Raji (cell line): Measurements from ENCODE around the gene TMEM184A.
A peak's percentile ranks its signal among the peaks of the same experiment; 100 is the strongest.

ENCODE experiments used
- POLR2A ChIP-seq: IDR thresholded peaks from 2 replicates; pipeline ENCODE4 v1.6.1; 2011; ENCODE audit warnings: low read depth, low read length, control low read depth; ENCODE audit not compliant: insufficient read depth

TMEM184A gene

DNA sequence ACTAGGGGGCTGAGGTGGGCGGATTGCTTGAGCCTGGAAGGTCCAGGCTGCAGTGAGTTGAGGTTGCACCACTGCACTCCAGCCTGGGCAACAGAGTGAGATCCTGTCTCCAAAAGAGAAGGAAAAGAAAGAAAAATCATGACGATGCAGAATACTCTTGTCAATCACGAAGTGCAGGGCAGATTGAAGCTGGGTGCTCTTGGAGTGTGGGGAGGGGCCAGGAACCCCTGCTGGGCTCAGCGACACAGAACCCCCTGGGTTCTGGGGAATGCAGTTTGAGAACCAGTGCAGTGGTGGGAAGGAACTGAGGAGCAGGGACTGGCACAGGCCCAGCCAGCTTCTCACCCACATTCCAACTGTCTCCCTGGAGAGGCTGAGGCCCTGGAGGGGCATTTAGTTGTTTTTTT, 41.0 kb downstream of the TMEM184A start:
- TF ChIP-seq POLR2A: no peak

DNA sequence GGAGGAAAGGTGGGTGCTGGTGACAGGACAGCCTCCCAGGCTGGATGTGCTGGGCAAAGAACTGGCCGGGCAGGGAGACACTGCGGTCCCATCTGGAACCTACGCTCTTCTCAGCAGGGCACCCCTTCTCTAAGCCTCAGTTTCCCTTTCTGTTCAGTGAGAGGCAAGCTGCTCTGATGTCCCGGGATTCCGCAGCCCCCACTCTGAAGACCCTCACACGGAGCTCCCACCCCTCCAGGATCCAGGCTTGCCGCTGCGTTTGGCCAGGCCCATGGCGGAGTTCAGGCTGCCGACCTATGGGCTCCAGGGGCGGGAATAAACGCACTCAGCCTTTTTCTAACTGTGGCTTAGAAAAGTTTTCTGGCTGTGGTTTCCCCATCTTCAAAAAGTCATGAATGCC, 41.6 kb downstream of the TMEM184A start:
- no peak for TF ChIP-seq POLR2A

DNA sequence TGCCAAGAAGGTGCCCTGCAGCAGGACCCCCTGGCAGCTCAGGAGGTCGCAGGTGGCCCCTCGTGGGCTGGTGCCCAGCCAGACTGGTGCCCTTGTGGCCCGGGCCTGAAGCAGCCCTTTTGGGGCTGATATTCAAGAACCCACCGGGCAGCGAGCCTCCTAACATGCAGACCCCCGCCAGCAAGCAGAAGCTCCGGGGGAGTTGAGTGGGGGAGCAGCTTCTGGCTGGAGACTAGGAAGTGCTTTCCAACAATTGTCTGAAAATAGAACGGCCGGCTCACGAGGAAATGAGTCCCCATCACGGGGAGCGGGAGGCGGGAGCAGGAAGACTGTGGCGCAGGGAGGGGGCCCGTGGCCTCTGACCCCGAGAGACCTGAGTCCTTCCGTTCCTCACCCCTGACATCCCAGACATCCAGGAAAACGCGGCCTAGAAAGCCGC, 42.3 kb downstream of the TMEM184A start:
- TF ChIP-seq POLR2A: no peak

DNA sequence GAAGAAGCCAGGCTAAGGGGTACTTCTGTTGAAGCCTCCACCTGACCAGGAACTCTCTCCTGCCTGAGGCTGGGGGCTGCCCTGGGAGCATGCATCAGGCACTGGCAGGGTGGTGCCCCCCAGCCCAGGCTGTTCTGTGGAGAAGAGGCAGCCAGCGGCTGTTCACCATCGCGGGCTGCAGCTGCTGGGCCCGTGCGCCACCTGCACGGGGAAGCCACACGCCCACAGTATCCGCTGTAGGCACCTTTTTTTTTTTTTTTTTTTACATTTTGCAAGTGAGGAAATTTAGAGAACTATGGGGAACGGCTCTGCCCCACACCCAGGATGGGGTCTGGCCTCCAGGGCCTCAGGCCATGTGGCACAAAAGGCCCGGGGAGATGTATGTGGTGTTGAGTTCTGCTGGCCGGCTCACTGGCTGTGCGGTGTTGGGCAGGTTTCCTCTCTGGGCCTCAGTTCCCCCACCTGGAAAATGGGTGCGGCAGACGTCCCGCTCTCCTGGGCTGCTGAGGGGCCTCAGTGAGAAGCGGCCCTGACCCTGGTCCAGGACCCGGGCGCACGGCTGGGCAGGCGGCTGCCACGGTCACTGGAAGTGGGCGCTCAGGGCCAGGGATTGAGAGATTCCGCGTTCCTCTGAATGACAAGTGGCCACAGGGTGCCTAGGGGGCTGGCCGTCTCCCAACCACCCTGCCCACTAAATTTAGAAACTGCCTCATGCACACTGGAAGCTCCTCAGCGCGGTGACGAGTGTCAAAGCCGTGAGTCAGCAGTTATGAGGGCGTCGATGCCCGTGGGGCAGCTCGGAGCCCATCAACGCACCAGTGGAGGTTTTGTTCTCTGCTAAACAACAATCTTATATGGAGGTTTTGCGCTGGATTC, 43.0 kb downstream of the TMEM184A start:
- TF ChIP-seq POLR2A: no peak

DNA sequence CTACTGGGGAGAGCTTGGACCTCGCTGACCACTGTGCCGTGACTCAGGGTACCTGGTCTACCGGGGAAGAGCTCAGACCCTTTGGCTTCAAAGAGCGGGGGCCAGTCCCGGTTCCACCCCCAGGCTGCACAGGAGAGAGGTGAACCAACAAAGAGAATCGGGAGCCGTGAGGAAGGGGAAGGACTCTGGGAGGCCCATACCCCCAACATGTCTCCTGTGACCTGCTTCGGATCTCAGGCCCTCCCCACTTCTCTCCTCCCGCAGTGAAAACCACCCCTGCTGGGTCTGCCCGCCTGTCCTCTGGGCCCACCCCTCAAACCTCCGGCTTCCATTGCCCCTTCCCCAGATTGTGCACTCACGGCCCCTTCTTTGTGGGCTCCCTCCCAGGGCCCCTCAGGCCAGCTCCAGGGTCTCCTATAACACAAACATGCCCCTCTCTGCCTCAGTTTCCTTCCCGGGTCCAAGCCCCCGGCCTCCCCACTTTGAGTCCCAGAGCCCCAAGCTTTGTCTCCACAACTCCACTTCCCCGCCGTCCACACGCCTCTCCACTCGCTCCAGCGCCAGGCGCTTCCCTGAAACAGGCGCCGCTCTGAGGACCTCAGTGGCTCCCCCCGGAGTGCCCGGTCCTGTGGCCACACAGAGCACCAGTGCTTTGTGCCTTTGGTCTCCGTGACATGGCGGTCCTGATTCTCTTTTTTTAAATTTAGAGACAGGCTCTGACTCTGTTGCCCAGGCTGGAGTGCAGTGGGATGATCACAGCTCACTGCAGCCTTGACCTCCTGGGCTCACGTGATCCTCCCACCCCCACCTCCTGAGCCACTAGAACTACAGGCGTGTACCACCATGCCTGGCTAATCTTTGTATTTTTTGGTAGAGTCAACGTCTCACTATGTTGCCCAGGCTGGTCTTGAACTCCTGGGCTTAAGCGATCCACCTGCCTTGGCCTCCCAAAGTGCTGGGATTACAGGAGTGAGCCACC, 44.3 kb downstream of the TMEM184A start:
- no peak for TF ChIP-seq POLR2A

DNA sequence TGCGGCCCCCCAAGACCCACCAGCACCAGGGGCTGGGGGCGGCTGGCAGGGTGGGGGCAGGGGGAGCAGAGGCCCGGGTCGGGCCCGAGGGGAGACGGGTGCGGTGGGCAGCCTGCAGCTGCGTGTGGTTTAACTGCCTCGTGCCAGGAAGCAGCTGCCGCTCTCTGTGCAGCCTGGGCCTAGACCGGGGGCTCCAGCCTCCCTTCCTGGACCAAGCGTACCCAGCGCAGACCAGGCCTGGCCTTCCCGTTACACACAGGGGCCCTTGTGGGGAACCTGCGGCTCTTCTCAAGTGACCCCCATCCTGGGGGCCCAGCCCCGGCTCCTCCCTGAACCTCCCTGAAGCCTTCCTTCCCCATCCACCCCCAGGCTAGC, 45.2 kb downstream of the TMEM184A start:
- no peak for TF ChIP-seq POLR2A

DNA sequence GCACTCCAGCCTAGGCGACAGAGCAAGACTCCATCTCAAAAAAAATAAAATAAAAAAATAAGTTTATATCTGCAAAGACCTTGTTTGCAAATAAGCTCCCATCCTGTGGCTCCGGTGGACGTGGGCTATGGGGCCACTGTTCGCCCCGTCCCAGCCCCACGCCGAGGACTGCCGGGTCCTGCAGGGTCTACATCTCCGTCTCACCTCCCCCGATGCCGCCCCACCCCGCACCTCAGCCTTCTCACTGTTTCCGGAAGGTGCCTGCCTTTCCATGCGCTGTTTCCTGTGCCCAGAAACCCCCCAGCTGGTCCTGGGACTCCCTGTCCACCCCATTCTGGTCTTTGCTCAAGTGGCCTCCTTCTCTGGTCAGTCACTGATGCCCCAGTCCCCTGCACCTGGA, 46.8 kb downstream of the TMEM184A start:
- TF ChIP-seq POLR2A: no peak

DNA sequence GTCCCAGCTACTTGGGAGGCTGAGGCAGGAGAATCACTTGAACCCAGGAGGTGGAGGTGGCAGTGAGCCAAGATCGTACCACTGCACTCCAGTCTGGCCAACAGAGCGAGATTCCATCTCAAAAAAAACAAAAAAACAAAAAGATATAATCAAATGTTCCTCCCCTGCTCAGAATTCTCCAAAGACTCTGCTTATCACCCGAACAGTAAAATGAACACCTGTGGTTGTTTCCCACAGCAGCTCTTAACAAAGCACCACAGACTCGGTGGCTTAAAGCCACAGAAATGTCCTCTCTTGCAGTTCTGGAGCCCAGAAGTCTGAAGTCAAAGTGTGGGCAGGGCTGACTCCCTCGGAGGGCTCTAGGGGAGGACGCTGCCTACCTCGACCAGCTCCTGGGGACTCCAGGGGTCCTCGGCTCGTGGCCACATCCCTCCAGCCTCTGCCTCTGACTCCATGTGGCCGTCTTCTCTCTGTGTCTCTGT, 47.7 kb downstream of the TMEM184A start:
- no peak for TF ChIP-seq POLR2A

DNA sequence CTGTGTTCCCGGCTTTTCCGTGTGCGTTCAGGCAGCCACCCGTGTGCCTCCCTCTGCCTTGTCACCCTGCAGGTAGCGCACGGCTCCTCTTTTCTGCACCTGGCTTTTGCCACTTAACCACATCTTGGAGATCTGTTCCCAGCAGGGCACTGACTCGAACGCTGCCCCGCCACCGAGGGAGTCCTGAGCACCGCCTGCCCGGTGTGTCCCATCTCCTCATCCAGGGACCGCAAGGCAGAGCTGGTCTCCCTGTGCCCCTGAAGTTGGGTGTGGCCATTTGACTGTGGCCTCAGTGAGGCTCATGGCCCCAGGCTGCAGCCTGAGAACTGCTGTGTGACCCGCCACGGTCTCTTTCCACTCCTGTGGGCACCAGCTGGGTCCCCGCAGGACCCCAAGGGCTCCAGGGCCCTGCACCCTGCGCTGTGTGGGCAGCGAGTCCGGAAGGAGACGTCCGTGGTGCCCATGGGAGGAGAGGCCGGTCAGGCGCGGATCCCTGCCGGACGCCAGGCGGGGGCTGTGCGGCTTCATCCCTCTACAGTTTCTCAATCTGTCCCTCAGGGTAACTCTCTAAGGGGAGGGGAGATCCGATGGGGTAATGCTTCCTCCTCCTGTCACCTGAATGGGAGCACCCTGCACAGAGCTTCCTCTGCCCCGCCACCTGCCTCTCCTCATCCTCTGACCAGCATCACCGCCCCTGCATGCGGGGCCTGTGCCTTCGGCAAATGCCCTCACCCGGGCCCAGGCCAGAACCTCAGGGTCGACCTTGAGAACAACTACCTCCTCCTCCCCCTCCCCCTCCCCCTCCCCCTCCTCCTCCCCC, 50.1 kb downstream of the TMEM184A start:
- TF ChIP-seq POLR2A: peak; percentile 34; the same call in 1 of the 2 replicates

DNA sequence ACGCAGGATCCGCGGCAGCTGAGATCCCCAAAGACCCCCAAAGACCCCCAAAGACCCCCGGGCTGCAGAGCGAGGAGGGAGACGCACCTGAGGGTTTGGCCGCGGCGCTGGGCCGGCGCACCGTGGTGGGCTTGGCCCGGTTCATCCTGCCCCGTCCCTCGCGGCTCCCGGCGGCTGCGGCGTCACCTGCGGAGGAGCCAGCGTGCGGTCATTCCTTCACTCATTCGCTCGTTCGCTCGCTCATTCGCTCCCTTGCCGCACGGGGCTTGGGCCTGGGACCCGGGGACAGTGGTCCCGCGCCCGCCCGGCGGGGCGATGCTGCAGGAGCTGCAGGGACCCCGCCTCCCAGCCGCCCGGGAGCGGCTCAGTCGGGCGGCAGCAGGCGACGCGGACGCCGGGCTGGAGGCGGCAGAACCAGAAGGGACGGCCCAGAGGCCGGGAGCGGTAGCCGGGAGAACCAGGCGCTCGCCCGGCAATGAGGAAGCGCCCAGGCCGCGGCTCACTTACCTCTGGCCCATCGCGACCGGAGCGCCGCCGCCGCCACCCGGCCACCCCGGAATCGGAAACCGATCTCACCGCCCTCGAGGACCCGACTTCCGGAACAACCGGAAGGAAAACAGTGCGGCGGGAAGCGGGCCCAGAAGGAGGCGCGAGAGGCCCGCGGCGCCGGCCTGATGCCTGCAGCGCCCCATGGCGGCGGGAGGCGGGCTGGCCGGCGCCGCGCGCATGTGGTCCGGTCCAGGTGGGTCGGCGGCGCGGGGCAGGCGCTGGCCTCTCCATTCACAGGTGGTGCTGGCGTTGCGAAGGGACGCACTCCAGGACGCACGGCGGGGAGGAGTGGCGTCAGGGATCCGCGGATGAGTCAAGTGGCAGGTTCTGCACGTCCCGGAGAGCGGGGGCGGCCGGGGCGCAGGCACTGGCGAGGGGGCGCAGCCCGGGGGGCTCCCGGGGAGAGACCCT, 51.9 kb downstream of the TMEM184A start, which contains the start of gene INTS1:
Gene INTS1, minus strand, starts transcription at position 574 of the 960 bp plus-strand sequence. Its CDS starts 429 bp downstream, at position 145.
- peak; percentile 76 for TF ChIP-seq POLR2A

DNA sequence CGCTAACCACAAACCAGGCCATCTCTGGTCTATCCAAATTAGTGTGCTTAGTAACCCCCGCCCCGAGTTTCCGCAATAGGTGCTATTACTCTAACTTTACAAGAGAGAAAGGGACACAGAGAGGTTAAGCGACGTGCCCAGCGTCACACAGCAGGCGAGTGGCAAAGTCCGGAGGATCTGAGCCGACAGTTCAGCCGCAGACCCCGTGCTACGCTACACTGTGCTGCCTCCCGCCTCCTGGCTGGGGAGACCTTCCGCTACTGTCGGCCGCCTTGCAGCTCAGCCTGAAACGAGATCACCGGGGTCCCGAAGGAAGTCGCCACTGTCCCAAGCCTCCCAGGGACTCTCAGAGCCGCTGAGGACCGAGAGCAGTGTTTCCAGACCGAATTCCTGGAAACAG, 52.6 kb downstream of the TMEM184A start:
- TF ChIP-seq POLR2A: no peak

DNA sequence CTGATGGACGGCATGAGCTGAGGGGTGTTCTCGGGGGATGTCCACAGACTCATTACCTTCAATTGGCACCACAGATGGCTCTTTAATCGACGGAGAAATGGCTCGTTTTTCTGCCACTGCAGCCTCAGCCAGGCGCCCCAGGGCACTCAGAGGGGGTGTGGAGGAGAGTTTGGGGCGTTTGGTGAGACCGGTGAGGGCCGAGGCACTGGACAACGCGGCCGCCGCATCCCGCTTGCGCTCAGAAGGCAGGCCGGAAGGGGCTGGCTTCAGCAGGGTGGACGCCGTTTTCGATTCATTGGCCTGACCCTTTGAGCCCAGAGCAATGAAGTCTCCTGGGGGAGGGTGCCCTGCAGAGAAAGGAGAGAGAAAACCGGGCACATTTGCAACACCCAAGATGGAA, 53.2 kb downstream of the TMEM184A start:
- no peak for TF ChIP-seq POLR2A

DNA sequence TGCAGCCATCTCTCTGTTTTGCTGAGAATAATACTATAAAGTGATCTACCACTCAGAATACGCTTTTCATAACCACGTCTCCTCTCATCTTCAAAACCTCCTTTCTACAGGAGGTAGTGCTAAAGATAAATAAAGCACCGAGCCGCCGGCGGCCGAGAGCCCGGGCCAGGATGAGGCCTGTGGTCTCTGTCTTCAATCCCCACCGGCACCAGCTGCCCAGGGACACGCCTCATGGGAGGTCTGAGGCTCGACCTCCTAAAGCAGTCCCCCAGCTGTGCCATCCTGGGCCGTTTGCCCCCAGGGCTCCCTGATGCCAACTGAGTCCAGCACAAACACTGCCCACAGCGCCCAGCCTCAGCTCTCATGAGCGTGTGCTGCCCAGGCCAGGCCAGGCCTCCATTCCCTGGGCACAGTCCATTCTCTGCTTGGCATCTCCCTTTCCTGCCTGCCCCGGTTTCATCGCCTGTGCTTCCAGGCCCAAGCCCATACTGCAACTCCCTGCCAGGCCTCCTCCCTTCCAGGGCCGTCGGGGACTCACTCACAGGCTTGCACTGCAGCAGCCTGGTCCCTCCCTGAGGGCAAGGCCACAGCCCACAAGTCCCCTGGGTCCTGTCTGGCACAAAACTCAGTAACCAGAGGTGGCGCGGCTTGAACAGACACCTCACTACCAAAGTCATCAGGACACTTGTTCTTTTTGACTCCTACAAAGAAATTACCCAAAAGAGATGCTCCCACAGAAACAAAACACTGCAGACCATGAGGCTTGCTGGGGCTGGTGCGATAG, 54.3 kb downstream of the TMEM184A start:
- no peak for TF ChIP-seq POLR2A
